Measurements from ENCODE around the gene KRTAP3-3. TPM values are rescaled to one million over a fixed set of nuclear protein-coding genes. Genes with fewer than 3 reads are reported as not detected.

The KRTAP3-3 gene
- total RNA-seq, 2 experiments from 2014 or later, result not detected

DNA sequence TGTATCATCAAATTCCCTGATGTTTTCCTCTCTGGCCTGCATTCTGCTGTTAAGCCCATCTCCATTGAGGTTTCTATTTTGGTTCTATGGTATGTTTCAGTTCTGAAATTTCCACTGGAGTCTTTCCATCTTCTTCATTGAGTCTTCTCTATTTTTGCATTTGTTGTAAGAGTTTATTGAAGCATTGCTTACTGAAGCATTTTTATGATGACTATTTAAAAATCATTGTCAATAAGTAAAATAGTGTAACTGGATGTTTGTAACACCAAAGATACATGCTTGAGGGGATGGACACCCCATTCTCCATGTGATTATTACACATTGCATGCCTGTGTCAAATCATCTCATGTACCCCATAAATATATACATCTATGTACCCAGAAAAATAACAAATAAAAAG lies 18.4 kb downstream of the KRTAP3-3 start:
- no peak overlapping the region for H3K27ac Mint-ChIP-seq
- CTCF ChIA-PET, result interaction anchor here (1.2 kb wide), 1 partner anchor 12 kb away, joined by 4 read pairs; no protein-coding TSS in a partner anchor
- intact Hi-C loops (cut with micrococcal nuclease), result no loop called here
- no peak overlapping the region for H3K4me3 Mint-ChIP-seq
- no peaks in the 10 kb centered on the region for H3K36me3 Mint-ChIP-seq (ENCODE audit: low read depth)
- H3K4me1 Mint-ChIP-seq (ENCODE audit: low read depth), result no peaks in the 10 kb centered on the region
- DNase-seq (no peak), ATAC-seq (no peak)
- H3K9me3 Mint-ChIP-seq, result no peaks in the 10 kb centered on the region
- POLR2A ChIA-PET, result no interaction called here
- TF ChIP-seq, protein P1, sequence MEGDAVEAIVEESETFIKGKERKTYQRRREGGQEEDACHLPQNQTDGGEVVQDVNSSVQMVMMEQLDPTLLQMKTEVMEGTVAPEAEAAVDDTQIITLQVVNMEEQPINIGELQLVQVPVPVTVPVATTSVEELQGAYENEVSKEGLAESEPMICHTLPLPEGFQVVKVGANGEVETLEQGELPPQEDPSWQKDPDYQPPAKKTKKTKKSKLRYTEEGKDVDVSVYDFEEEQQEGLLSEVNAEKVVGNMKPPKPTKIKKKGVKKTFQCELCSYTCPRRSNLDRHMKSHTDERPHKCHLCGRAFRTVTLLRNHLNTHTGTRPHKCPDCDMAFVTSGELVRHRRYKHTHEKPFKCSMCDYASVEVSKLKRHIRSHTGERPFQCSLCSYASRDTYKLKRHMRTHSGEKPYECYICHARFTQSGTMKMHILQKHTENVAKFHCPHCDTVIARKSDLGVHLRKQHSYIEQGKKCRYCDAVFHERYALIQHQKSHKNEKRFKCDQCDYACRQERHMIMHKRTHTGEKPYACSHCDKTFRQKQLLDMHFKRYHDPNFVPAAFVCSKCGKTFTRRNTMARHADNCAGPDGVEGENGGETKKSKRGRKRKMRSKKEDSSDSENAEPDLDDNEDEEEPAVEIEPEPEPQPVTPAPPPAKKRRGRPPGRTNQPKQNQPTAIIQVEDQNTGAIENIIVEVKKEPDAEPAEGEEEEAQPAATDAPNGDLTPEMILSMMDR (IDR thresholded peaks at IDR 0.05), result no peak
- H3K27me3 Mint-ChIP-seq, result peaks cover 9% of the 10 kb centered on the region

DNA sequence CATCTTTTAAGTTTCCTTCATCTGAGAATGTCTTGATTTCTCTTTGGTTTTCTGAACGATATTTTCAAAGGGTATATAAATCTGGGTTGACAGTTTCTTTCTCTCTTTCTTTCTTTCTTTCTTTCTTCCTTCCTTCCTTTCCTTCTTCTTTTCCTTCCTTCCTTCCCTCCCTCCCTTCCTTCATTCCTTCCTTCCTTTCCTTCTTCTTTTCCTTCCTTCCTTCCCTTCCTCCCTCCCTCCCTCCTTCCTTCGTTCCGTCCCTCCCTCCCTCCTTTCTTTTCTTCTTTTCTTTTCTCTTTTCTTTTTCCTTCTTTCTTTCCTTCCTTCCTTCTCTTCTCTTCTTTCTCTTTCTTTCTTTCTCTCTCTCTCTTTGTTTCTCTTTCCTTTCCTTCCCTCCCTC lies 19.6 kb downstream of the KRTAP3-3 start:
- no peaks in the 10 kb centered on the region for H3K4me1 Mint-ChIP-seq (ENCODE audit: low read depth)
- H3K27me3 Mint-ChIP-seq, result peaks cover 8% of the 10 kb centered on the region
- CTCF ChIA-PET, result interaction anchor here (1.2 kb wide), 1 partner anchor 11 kb away, joined by 4 read pairs; no protein-coding TSS in a partner anchor
- no peak overlapping the region for H3K4me3 Mint-ChIP-seq
- no peaks in the 10 kb centered on the region for H3K36me3 Mint-ChIP-seq (ENCODE audit: low read depth)
- POLR2A ChIA-PET, result no interaction called here
- DNase-seq, result no peak
- intact Hi-C loops (cut with micrococcal nuclease), result no loop called here
- TF ChIP-seq, protein P1 (IDR thresholded peaks at IDR 0.05), result no peak
- H3K9me3 Mint-ChIP-seq, result no peaks in the 10 kb centered on the region
- ATAC-seq, result no peak
- no peak overlapping the region for H3K27ac Mint-ChIP-seq

DNA sequence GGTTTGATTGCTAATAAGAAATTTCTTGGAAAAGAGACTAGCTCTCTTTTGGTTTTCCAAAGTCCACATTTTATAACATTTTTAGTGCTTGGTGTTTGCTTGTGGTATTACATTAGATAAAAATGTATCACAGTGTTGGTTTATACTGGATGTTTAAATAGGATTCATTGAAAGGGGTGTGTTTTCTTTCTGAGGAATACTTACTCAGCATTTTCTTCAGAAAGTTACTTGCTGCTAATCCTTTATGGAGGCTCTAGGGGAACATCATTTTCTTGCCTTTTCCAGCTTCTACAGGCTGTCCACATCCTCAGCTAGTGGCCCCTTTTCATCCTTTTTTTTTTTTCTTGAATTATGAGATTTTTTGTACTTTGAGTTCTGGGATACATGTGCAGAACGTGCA lies 26.4 kb downstream of the KRTAP3-3 start:
- Mint-ChIP-seq H3K4me3 (no peak overlapping the region), H3K36me3 (ENCODE audit: low read depth) (no peaks in the 10 kb centered on the region), H3K27me3 (peaks cover 17% of the 10 kb centered on the region), H3K9me3 (no peaks in the 10 kb centered on the region), H3K4me1 (ENCODE audit: low read depth) (no peaks in the 10 kb centered on the region), H3K27ac (no peak overlapping the region)
- intact Hi-C loops (cut with micrococcal nuclease), result no loop called here
- no peak for DNase-seq
- ChIA-PET POLR2A (no interaction called here), CTCF (interaction anchor here (1.6 kb wide), 1 partner anchor 355 kb away, joined by 3 read pairs; no protein-coding TSS in a partner anchor)
- no peak for ATAC-seq
- TF ChIP-seq, protein P1 (IDR thresholded peaks at IDR 0.05), result no peak

DNA sequence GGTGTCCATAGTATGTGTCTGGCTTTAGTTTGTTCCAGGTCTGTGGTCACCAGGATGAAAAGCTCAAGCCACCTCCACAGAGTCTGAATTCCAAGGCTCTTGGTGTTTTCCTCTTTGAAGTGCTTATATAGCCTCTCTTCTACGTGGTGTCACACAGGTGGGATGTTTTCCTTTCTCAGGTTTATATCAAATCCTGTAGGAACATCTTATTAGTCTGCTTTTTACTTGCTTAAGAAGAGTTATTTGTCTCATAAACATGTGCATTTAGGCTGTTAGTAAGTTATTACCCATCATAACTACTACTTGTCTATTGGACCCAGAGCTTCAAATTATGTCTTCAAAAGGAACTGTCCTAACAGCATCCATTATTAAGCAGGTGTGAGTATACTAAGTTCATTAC lies 27.1 kb downstream of the KRTAP3-3 start, which contains the start of gene KRT39:
KRT39 (minus strand) TSS at position 101 of the 400 bp plus-strand sequence; CDS start at position 9, 92 bp downstream.
- no peak for ATAC-seq
- TF ChIP-seq, protein P1 (IDR thresholded peaks at IDR 0.05), result no peak
- CTCF ChIA-PET, result interaction anchor here (0.7 to 1.6 kb wide), 2 partner anchors 355 to 529 kb away, joined by 3 read pairs; no protein-coding TSS in a partner anchor
- Mint-ChIP-seq H3K4me1 (ENCODE audit: low read depth) (no peaks in the 10 kb centered on the region), H3K36me3 (ENCODE audit: low read depth) (no peaks in the 10 kb centered on the region), H3K9me3 (no peaks in the 10 kb centered on the region), H3K27me3 (peaks cover 17% of the 10 kb centered on the region), H3K4me3 (no peak within 1 kb of the TSS), H3K27ac (no peak within 1 kb of the TSS)
- intact Hi-C loops (cut with micrococcal nuclease), result no loop called here
- DNase-seq, result no peak
- POLR2A ChIA-PET, result no interaction called here

DNA sequence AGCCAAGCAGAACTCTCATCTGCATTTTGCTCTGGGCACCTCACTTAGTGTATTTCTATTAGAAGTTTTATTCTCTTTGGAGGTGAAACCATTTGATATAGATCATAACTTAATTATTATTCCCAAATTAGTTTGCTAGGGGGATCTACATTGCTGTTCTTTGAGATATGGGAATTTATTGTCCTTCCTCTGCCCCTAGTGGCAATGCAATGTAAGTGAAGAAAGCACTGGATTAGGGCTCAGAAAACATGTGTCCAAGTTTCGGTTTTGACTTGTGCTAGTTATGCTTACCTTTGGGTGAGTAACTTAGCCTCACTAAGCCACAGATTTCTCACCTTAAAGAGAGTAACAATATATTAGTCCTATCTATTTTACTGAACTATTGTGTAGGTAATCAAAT lies 30.1 kb downstream of the KRTAP3-3 start:
- POLR2A ChIA-PET, result no interaction called here
- TF ChIP-seq, protein P1 (IDR thresholded peaks at IDR 0.05), result peak; percentile 62
- Mint-ChIP-seq H3K27me3 (peaks cover 12% of the 10 kb centered on the region), H3K4me1 (ENCODE audit: low read depth) (no peaks in the 10 kb centered on the region), H3K27ac (no peak overlapping the region), H3K36me3 (ENCODE audit: low read depth) (no peaks in the 10 kb centered on the region), H3K9me3 (no peaks in the 10 kb centered on the region), H3K4me3 (no peak overlapping the region)
- ATAC-seq, result peak; percentile 39
- CTCF ChIA-PET, result interaction anchor here (0.9 to 1.3 kb wide), 6 partner anchors 11 to 699 kb away, joined by 3 to 4 read pairs (median 4); no protein-coding TSS in a partner anchor
- no peak for DNase-seq
- intact Hi-C loops (cut with micrococcal nuclease), result no loop called here
